HG02571 (cell line): ENCODE results near the gene SECTM1.
"Not testable (repeated sequence)": the region's sequence is repeated elsewhere in the genome, so short reads cannot be mapped to it uniquely, and the experiment has no call there.

Experiments
- ATAC-seq: cut with Tn5 transposase; IDR thresholded peaks from one replicate; pipeline ENCODE4 v1.9.1; 2021; ENCODE audit warnings: mild to moderate bottlenecking, moderate library complexity; ENCODE audit not compliant: unreplicated experiment

Gene SECTM1

DNA sequence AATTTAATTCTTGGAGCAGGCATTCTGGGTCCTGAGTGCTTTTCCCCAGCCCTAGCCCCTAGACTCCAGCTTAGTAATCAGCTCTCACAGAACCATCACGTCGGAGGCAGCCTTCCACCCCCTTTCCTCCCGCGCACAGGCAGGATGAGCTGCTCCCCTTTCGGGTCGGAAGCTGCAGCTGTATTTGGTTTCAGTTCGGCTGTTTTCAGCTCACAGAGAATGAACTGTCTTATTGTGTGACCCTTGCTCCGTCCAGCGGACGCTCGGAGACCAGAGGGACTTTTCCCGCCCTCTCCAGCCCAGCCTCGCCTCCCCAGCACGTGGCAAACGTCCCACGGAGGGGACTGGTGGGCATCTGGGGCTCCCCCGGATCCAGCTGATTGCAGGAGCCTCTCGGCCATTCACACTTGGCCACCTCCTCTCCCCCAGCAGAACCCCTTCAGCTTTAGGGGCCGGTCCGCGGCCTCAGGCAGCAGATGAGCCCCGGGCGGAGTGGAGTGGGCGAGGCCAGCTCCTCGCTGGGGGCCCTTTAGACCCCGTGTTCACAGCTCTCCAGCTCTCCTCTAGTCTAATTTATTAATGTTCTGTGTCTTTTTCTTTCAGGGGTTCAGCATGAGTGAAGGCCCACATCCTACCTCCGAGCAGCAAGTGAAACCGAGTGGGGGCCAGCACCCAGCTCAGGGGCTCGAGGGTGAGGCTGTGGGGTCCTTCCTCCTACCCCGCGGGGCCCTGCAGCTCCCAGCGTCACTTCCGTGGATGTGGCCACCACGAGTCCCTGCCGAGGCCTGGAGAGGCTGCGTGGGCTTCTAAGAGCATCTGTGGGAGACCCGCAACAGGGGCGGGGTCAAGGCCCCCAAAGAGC, 37.1 kb upstream of the SECTM1 start:
- ATAC-seq: no peak

DNA sequence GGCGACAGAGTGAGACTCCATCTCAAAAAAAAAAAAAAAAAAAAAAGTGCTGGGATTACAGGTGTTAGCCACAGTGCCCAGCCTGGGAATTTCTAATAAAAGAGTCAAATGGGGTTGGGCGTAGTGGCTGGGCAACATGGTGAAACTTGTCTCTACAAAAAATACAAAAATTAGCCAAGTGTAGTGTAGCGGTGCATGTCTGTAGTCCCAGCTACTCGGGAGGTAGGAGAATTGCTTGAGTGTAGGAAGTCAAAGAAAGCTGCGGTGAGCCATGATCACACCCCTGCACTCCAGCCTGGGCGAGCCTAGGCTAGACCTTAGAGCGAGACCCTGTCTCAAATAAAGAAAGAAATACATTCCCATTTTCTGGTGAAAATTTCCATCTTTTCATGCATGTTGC, 35.6 kb upstream of the SECTM1 start:
- ATAC-seq: no peak

DNA sequence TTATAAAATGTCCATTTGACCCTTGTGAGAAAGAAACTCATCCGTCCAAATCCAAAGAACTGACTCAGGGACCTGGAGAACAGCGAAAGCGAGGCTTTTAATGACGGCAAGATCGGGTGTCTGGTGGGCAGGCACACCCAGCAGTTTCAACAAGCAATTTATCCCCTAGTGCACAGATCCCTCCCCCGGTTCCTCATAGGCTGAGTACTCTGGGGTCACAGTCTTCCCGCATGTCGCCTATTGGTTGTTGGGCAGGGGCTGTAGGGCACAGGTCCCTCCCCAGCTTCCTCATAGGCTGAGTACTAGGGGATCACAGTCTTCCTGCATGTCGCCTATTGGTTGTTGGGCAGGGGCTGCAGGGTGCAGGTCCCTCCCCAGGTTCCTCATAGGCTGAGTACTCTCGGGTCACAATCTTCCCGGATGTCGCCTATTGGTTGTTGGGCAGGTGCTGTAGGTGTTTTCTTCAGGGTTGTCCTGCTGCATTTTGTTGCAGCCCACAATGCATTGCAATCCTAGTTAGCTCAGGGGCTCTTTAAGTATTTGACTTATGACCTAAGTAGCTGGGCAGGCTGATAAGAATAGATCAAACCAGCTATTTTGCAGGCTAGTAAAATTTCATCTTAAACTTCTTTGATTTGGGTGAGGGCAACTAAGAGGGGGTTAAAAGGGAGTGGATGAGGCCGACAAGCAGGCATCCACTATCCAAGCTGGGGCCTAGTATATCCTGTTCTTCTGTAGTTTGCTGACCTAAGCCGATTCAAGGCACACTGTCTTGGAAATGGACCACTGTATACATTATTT, 34.4 kb upstream of the SECTM1 start:
- ATAC-seq: no peak

DNA sequence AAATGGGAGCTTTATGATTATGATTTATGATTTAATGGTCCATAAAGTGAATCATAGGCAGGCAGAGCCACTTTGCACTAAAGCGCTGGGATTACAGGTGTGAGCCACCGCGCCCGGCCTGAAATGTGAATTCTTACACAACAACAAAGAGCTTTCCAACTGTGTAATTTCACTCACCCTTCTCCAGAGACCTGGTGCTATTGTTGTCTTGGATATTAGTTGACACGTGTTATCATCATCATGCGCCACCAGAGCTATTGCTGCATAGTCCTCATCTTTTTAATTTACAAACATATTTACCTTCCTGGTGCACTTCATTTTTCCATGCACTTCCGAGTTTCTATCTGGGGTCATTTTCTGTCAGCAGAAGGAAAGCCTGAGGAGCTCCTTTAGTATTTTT, 33.2 kb upstream of the SECTM1 start:
- no peak for ATAC-seq

DNA sequence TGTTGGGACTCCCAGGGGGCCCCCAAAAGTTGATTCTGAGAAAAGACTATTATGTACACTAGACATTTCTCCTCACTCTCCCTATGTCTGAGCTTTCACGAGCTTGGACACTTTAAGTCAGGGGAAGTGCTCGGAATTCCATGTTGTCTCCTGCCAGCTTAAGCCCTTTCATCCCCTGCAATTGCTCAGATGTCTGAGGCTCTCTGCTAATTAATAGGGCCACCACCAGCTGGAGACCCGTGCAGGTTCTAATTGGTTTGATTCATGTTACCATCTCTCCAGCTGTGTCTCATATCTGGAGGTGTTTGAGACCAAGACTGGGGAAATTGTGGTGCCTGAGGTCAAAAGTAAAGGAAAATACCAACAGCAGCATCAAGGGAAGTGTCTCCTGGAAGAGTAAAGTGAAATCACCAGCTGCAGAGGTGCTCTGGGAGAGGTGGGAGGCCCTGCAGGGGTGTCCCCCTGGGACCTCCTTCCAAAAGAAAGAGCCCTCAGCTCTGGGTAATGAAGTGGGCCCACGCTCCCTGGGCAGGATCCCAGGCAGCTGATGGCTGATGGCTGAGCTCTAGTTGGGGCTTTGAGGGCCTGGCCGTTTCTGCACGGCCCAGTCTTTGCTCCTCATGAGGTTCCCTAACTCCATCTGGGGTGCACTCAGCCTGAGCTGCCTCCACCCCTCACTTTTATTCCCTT, 32.2 kb upstream of the SECTM1 start:
- ATAC-seq: no peak

DNA sequence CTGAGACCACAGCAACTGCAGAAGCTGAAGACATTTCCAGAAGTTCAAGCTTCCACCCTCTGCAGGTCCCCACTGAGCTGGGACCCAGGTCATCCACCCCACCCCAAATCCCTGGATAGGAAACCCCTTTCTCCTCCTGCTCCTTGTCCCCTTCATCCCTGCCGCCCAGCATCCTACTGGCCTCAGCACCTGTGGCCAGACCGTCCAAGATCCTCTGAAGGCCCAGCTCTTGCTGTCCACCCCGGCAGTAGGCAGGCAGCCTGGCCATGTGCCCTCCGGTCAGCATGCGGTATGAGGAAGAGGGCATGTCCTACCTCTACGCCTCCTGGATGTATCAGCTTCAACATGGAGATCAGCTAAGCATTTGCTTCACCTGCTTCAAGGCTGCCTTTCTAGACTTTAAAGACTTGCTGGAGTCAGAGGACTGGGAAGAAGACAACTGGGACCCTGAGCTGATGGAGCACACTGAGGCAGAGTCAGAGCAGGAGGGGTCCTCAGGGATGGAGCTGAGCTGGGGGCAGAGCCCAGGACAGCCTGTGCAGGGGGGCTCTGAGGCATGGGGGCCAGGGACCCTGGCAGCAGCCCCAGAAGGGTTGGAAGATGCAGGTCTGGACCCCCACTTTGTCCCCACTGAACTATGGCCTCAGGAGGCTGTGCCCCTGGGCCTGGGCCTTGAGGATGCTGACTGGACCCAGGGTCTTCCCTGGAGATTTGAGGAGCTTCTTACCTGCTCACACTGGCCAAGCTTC, 28.5 kb upstream of the SECTM1 start:
- ATAC-seq: no peak

DNA sequence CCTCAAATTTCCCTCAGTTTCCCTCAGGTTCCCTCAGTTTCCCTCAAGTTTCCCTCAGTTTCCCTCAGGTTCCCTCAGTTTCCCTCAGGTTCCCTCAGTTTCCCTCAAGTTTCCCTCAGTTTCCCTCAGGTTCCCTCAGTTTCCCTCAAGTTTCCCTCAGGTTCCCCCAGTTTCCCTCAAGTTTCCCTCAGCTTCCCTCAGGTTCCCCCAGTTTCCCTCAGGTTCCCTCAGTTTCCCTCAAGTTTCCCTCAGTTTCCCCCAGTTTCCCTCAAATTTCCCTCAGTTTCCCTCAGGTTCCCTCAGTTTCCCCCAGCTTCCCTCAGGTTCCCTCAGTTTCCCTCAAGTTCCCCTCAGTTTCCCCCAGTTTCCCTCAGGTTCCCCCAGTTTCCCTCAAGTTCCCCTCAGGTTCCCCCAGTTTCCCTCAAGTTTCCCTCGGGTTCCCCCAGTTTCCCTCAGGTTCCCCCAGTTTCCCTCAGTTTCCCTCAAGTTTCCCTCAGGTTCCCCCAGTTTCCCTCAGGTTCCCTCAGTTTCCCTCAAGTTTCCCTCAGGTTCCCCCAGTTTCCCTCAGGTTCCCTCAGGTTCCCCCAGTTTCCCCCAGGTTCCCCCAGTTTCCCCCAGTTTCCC, 26.0 kb upstream of the SECTM1 start:
- ATAC-seq: not testable (repeated sequence)

DNA sequence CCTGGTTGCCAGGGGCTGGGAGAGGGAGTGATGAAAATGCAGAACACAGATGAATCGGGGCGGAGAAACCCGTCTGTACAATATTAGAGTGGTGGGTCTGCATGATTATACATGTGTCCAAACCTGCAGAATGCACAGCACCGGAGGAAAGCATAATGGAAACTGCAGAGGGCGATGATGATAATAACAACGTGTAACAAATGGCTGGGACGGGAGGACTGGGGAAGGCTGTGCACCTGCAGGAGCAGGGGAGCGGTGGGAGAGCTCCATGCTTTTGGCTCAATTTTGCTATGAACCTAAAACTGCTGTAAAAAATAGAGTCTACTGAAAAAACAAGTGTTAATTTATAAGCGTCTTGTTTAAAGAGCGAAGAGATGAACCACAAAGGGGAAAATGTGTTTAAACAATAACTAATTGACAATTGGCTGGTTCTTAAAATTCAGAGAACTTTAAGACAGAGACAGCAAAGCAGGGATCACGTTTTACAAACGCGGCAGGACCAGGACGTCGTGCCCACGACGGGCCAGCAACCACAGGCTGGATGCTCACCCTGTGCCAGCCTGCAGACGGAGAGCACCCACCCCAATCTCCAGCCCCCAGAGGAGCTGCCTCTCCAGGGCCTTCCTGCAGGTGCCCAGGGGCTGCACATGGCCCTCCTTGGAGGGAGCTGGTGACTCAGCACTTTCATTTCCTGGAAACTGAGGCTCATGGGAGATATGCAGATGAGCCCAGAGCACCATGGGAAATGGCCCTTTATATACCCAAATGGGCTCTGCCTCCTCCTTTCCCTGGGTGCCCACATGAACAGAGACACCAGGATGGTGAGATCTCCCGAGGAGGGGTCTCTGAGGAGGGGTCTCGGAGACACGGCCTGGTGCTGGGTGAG, 25.1 kb upstream of the SECTM1 start, which contains the start of gene TEX19:
TSS of gene TEX19 (plus strand) at position 783 of the 886 bp plus-strand sequence. CDS start 2,904 bp downstream, outside the sequence.
- ATAC-seq: no peak

DNA sequence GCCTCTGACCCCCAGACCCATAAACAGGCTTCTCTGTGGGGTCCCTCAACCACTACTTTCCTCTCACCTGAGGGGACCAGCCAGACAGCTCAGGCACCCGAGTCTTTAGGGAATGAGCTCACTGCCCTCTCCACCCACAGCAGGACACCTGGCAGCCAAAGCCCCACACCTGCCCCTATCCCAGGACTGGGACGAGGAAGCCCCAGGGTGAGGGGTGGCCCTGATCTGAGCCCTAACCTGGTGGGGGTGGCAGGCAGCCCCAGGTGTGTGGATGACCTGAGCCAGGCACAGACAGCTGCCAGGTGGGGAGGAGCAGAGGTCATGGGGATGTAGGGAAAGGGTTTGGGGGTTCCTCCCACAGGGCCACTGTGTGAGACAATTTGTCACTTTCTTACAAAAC, 23.8 kb upstream of the SECTM1 start:
- no peak for ATAC-seq

DNA sequence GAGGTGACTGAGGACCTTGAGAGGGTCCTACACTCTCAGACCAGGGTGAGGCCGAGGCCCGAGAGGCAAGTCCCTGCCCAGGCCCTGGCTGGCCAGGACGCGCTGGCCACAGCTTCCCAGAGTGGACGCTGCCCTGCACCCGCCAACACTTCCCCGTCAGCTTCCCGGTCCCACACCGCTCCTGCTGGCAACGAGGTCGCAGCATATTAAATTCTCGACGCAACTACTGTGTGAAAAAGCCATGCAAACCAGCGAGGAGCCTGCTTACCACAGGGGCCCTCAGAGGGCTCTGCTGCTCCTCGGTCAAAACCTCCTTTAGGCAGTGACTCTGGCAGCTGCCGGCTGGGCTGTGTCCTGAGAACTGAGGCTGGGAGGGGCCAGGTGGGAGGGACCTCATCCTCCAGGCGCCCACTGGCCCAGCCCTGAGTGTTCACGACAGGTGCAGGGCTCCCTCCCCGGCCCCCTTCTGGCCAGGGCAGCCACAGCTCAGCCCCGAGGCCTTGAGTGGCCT, 23.3 kb upstream of the SECTM1 start:
- ATAC-seq: no peak

DNA sequence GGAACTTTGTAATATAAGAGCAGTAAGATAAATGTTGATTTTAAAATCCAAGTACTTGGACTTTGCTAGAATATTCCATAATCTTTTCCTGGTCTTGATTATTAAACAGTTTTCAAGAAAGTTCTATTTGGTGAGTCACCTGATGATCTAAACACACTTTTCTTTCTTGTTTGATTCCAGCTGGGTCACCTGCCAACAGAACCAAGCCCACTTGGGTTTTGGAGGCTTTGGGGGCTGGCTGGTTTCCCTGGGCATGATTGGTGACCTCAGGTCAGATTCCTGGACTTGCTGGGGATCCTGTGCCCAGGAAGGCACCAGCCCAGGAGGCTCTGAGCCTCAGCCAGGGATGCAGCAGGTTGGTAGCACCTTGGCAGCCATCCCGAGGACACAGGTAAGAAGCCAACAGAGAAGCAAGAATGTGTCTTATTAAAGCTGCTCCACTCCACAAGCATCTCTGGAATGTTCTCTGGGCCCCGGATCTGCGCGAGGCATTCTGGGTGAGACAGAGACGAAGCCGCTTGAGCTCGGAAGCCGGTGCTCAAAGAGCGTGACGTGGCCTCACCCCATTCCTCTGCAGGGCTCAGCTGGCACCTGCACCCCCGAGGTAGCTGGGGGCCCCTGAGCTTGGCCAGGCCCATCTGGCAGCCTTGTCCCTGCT, 22.3 kb upstream of the SECTM1 start:
- ATAC-seq: no peak

DNA sequence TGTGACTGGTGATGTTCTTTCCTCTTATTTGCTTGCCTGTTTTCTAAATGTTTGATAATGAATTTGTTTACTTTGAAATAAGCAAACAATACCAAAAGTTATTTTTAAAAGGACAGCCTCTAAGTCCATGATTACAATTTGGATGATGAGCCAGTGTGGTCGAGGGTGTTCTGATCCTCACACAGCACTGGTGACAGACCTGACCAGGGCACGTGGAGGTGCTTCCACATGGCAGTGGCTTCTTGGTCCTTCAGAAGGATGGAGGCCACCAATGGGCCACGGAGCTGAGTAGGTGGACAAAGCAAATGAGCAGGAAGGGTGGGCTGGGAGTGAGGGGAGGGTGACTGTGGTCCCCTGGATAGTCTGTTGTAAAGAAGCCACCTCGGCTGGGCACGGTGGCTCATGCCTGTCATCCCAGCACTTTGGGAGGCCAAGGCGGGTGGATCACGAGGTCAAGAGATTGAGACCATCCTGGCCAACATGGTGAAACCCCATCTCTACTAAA, 21.3 kb upstream of the SECTM1 start:
- no peak for ATAC-seq

DNA sequence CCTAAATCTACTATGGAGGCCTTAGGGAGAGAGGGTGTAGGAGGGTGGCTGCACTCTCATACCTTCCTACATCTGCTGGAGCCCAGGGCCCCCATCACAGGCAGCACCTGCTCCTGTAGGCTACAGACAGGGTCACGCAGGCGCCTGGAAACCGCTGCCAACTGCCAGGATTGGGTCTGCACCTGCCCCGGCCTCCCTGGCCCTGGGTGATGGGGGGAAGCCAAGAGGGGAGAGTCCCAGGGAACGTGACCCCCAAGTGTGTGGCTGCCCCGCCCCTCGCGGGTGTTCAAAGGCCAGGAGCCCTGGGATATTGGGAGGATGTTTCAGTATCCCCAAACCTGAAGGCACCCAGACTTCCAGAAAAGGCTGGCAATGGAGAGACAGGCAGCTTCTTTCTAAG, 19.9 kb upstream of the SECTM1 start:
- ATAC-seq: no peak

DNA sequence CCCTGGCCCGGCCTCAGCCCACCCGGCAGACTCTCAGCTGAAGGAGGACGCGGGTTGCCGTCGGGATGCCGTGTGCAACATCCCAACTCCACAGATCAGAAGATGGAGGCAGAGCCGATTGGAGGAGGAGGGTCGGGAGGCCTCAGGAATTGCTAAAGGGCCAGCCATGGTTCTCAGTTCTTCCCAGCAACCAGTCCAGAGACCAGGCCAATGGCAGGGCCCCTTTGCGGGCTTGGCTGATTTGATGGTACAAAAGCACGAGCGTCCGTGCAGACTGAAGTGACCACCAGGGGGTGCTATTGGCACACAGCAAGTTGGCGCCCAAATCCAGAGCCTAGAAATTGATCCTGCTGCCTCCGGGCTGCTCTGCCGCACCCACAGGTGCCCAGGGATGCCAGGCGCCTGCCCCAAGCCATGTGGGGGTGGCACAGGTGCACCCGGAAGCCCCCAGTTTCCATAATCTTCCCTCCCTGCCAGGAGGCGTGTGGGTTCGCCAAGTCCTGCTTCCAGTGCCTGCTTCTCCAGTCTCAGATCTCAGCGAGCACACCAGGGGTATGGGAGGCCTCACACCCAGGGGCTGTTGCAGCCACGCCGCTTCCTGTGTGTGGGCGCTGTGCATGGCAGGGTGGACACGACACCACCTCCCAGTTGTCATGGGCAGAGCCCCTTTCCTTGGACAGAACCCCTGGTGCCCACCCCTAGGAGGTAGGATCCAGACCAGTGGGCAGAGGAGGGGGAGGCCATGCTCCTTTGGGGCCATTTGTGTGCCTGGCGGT, 18.3 kb upstream of the SECTM1 start:
- peak; percentile 24 for ATAC-seq

DNA sequence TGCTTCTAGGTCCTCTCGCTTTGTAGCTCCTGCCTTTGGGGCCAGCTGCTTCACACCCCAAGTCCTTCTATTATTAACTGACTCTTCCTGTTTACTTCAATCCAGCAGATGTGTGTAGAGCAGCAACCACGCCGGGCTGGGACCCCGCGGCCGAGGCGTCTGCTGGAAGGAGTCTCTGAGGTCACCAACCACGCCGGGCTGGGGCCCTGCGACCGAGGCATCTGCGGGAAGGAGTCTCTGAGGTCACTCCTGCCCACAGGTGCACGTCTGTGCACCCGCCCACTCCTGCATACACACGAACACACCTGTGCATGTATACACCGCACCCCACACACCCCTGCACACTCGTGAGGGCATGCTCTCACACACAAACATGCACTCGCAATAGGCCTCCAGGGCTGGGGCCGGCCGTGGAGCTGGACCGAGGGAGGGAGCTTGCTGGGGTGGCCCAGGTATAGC, 17.7 kb upstream of the SECTM1 start:
- ATAC-seq: peak; percentile 41

DNA sequence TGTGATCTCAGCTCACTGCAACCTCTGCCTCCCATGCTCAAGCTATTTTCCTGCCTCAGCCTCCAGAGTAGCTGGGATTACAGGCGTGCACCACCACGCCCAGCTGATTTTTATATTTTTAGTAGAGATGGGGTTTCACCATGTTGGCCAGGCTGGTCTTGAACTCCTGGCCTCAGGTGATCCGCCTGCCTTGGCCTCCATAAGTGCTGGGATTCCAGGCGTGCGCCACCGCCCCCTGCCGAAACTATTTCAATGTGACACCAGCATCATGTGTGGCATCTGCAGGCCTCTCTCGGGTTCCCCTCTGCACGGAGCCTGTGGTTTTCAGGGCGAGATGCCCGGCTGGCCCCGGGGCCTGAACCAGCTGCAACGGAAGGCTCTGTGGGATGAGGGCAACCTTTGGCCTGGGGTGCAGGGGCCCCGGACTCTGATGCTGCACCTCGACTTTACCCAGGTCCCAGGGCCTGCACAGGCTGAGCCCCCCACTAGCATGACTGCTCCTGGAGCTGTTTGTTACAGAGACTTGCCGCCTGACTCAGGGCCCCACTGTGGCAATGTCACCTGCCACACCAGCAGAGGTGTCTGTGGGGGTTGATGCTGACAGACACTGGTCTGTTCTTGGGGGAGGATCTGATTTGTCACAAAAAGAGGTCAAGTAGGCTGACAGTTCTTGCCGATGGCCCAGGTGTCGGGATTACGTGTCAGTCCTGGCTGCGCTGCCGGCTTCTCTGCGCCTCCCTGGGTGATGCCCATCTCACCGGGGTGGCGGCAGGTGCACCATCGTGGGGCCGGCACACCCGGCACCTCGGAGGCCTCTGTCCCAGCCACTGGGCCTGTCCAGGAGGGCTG, 16.8 kb upstream of the SECTM1 start:
- no peak for ATAC-seq

DNA sequence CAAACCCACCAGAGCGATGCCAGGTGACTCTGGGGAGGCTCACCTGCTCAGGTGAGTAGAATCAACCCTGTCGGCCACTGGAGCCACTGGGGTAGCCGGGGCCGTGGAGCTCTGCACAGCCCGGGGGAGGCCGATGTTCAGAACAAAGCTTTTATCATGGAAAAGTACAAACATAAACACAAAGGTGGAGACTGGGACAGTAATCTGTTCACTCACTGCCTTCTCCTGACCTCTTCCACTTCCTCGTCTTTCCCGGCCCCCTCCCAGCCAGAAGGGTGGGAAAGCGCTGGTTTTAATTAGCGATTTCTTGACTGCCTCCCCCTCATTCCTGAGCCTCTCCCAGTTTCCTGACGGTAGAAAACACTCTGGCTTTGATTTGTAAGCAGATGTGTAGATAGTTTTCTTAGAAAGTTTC, 15.7 kb upstream of the SECTM1 start:
- no peak for ATAC-seq
